HCT116 (cell line): Measurements from ENCODE around the gene MEOX1.

Experiments
- EZH2 ChIP-seq: fragments of 200-600 bp; sonication (generic); IDR thresholded peaks from 2 replicates; pipeline ENCODE4 v1.6.1; 2017; ENCODE audit warnings: antibody characterized with exemption, mixed run types
- EZH2phosphoT487 ChIP-seq: fragments of 200-600 bp; IDR thresholded peaks from 2 replicates; pipeline ENCODE4 v1.6.1; 2018; ENCODE audit warnings: antibody characterized with exemption, borderline replicate concordance
- MAX ChIP-seq: IDR thresholded peaks from 2 replicates; pipeline ENCODE4 v1.6.1; 2012
- POLR2A ChIP-seq: IDR thresholded peaks from 2 replicates; pipeline ENCODE4 v1.7.0; 2011; ENCODE audit warnings: borderline replicate concordance; ENCODE audit not compliant: insufficient read depth, insufficient read length; ENCODE audit errors: extremely low read depth
- POLR2AphosphoS5 ChIP-seq: IDR thresholded peaks from 2 replicates; pipeline ENCODE4 v1.6.1; 2011; ENCODE audit warnings: mild to moderate bottlenecking, low read depth, low read length, moderate library complexity
- SP1 ChIP-seq: IDR thresholded peaks from 2 replicates; pipeline ENCODE4 v1.6.1; 2012; ENCODE audit warnings: low read depth
- ZBTB33 ChIP-seq: IDR thresholded peaks from 2 replicates; pipeline ENCODE4 v1.6.1; 2011; ENCODE audit warnings: mild to moderate bottlenecking, low read length, moderate library complexity; ENCODE audit not compliant: insufficient replicate concordance; ENCODE audit errors: extremely low read depth
- TF ChIP-seq, protein P1 (sequence below), 3 experiments: fragments of 200-600 bp in 1 of 3; sonication (generic) in 1 of 3; IDR thresholded peaks in 2 of 3; conservative IDR thresholded peaks in 1 of 3; 2 replicates each; pipeline ENCODE4 v1.5.1; 2012 to 2017; ENCODE audit warnings: low read depth in 2 of 3, low read length in 2 of 3, antibody characterized with exemption in 1 of 3, borderline replicate concordance in 1 of 3, control low read depth in 1 of 3, mild to moderate bottlenecking in 1 of 3, mixed read lengths in 1 of 3, mixed run types in 1 of 3, moderate library complexity in 1 of 3; ENCODE audit not compliant: insufficient read depth in 1 of 3
- TF ChIP-seq, protein P2 (sequence below): IDR thresholded peaks from 2 replicates; pipeline ENCODE4 v1.6.1; 2012; ENCODE audit warnings: low read depth

DNA sequence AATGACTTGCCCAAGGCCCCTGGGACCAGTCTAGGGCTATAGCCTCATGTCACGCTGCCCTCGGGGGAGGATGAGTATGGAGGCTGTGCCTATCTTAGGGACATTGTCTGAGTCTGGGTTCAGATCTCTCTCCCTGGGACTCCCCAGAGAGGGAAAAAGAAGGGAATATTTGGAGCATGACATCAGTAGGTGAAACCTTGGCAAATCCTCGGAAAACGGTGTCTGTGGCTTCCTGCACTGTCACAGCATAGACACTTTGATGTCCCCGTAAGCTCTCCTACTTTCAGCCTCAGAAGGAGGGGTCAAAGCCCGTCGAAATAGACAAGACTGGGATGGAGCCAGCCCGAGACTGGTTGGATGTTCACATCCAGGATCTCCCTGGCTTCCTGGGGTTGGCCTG is 11.3 kb downstream of the MEOX1 start:
- TF ChIP-seq POLR2A (no peak), EZH2 (no peak), SP1 (no peak), POLR2AphosphoS5 (no peak), MAX (no peak), ZBTB33 (no peak), EZH2phosphoT487 (no peak)
- TF ChIP-seq, protein P1, sequence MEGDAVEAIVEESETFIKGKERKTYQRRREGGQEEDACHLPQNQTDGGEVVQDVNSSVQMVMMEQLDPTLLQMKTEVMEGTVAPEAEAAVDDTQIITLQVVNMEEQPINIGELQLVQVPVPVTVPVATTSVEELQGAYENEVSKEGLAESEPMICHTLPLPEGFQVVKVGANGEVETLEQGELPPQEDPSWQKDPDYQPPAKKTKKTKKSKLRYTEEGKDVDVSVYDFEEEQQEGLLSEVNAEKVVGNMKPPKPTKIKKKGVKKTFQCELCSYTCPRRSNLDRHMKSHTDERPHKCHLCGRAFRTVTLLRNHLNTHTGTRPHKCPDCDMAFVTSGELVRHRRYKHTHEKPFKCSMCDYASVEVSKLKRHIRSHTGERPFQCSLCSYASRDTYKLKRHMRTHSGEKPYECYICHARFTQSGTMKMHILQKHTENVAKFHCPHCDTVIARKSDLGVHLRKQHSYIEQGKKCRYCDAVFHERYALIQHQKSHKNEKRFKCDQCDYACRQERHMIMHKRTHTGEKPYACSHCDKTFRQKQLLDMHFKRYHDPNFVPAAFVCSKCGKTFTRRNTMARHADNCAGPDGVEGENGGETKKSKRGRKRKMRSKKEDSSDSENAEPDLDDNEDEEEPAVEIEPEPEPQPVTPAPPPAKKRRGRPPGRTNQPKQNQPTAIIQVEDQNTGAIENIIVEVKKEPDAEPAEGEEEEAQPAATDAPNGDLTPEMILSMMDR (IDR thresholded peaks at IDR 0.05 in 2 of 3, conservative IDR thresholded peaks at IDR 0.05 in 1 of 3; ENCODE audit: borderline replicate concordance in 1 of 3, insufficient read depth in 1 of 3, low read depth in 2 of 3, low read length in 2 of 3), result no peak
- TF ChIP-seq, protein P2, sequence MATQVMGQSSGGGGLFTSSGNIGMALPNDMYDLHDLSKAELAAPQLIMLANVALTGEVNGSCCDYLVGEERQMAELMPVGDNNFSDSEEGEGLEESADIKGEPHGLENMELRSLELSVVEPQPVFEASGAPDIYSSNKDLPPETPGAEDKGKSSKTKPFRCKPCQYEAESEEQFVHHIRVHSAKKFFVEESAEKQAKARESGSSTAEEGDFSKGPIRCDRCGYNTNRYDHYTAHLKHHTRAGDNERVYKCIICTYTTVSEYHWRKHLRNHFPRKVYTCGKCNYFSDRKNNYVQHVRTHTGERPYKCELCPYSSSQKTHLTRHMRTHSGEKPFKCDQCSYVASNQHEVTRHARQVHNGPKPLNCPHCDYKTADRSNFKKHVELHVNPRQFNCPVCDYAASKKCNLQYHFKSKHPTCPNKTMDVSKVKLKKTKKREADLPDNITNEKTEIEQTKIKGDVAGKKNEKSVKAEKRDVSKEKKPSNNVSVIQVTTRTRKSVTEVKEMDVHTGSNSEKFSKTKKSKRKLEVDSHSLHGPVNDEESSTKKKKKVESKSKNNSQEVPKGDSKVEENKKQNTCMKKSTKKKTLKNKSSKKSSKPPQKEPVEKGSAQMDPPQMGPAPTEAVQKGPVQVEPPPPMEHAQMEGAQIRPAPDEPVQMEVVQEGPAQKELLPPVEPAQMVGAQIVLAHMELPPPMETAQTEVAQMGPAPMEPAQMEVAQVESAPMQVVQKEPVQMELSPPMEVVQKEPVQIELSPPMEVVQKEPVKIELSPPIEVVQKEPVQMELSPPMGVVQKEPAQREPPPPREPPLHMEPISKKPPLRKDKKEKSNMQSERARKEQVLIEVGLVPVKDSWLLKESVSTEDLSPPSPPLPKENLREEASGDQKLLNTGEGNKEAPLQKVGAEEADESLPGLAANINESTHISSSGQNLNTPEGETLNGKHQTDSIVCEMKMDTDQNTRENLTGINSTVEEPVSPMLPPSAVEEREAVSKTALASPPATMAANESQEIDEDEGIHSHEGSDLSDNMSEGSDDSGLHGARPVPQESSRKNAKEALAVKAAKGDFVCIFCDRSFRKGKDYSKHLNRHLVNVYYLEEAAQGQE, result no peak
